ENCODE data around the gene OR2C3. TPM values are rescaled to one million over a fixed set of nuclear protein-coding genes. Genes with fewer than 3 reads are reported as not detected.

The OR2C3 gene
- total and polyA plus RNA-seq, 2 of the 8 experiments (the other 6 are each of a cell fraction or from before 2014, with no cell fraction given): not detected

DNA sequence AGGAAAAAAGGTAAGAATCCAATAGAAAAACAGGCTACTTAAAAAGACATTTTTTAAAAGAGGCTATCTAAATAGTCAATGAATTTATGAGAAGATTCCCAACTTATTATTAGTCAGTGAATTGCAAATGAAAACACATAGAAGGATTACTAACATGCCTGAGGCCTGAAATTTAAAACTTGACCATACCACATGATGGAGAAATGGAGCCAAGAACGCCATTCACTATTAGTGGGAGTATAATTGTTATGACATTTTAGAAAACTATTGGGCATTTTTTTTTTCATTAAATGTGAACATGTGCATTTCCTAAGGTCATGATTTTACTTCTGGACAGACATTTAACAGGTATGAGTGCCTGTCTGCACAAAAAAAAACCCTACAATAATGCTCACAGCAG lies 53.5 kb downstream of the OR2C3 start:
- Histone ChIP-seq H3K14ac (ENCODE audit: insufficient read length) (no peak overlapping the region), H3K9ac (replicated peaks in 1 of 4; ENCODE audit: extremely low read depth in 1 of 4, low read depth in 3 of 4, low read length in 3 of 4) (no peak overlapping the region), H2BK20ac (ENCODE audit: low read length) (no peak overlapping the region), H4K91ac (replicated peaks; ENCODE audit: insufficient read length, low read length) (no peak overlapping the region), H3K4me2 (ENCODE audit: insufficient read depth in 1 of 2, low read depth in 2 of 2, low read length in 2 of 2) (no peak overlapping the region), H3K4me3 (ENCODE audit: extremely low read depth in 1 of 4, insufficient read depth in 2 of 4, low read depth in 3 of 4, low read length in 4 of 4) (no peak overlapping the region), H2BK120ac (replicated peaks; ENCODE audit: low read depth, low read length) (no peak overlapping the region), H3K4ac (replicated peaks; ENCODE audit: insufficient read length, low read depth, low read length) (no peak overlapping the region), H2AK5ac (ENCODE audit: low read depth, low read length) (no peak overlapping the region), H3K4me1 (replicated peaks in 1 of 4; ENCODE audit: control insufficient read depth in 3 of 4, insufficient read depth in 4 of 4, low read length in 3 of 4) (no peaks in the 10 kb centered on the region), H2BK5ac (ENCODE audit: low read depth, low read length) (no peak overlapping the region), H4K20me1 (replicated peaks in 1 of 2; ENCODE audit: control insufficient read depth in 1 of 2, insufficient read depth in 2 of 2, low read length in 2 of 2) (no peaks in the 10 kb centered on the region), H3K79me1 (ENCODE audit: low read depth, low read length) (no peaks in the 10 kb centered on the region), H3K27ac (ENCODE audit: low read depth, low read length) (no peak overlapping the region), H2BK15ac (ENCODE audit: low read length) (no peak overlapping the region), H3K79me2 (ENCODE audit: control insufficient read depth in 1 of 2, insufficient read depth in 2 of 2, low read length in 2 of 2) (no peaks in the 10 kb centered on the region), H3K18ac (ENCODE audit: extremely low read depth, low read length) (no peak overlapping the region), H3K56ac (replicated peaks; ENCODE audit: insufficient read length, low read depth, low read length) (no peak overlapping the region), H3K9me3 (ENCODE audit: insufficient read depth in 2 of 2, low read depth in 1 of 2, low read length in 1 of 2) (no peaks in the 10 kb centered on the region), H3K23me2 (ENCODE audit: low read depth, low read length) (no peaks in the 10 kb centered on the region; the same call in 1 of the 2 replicates), H2BK12ac (ENCODE audit: low read depth, low read length) (no peak overlapping the region), H3K23ac (ENCODE audit: insufficient read length) (no peak overlapping the region), H3K36me3 (ENCODE audit: control insufficient read depth in 2 of 4, insufficient read depth in 4 of 4, low read length in 3 of 4) (no peaks in the 10 kb centered on the region), H4K5ac (ENCODE audit: insufficient read length, low read depth, low read length) (no peak overlapping the region), H3K27me3 (replicated peaks in 1 of 4; ENCODE audit: control insufficient read depth in 3 of 4, extremely low read depth in 1 of 4, insufficient read depth in 3 of 4, low read length in 3 of 4) (no peaks in the 10 kb centered on the region), H2AFZ (ENCODE audit: low read length) (no peak overlapping the region), H4K8ac (ENCODE audit: extremely low read depth, insufficient read depth, low read length) (no peak overlapping the region)
- 88% methylated on average over 1 of the region's 1 CpG; no CpG with 5 or more reads in 1 of the 2 experiments for WGBS, 2 experiments (ENCODE audit: extremely low coverage in 1 of 2, insufficient coverage in 1 of 2, insufficient read length in 1 of 2, insufficient replicate concordance in 2 of 2, low coverage in 1 of 2, low lambda C conversion rate in 2 of 2, missing lambda C conversion rate in 1 of 2)
- DNase-seq (ENCODE audit: low read depth in 1 of 2, low spot score in 2 of 2) (no peak), FAIRE-seq (no peak)
- POLR2A ChIA-PET (ENCODE audit: partially characterized antibody): no interaction called here
- CTCF ChIA-PET (ENCODE audit: partially characterized antibody): interaction anchor here (0.6 kb wide), 1 partner anchor 565 kb away, joined by 3 read pairs; no protein-coding TSS in a partner anchor
- TF ChIP-seq POLR2AphosphoS5 (IDR thresholded peaks at IDR 0.05; ENCODE audit: low read depth, low read length) (no peak), SIX5 (IDR thresholded peaks at IDR 0.05; ENCODE audit: low read depth, low read length) (no peak), RBBP5 (IDR thresholded peaks at IDR 0.05; ENCODE audit: borderline replicate concordance, low read depth, low read length) (no peak), RAD21 (IDR thresholded peaks at IDR 0.05 in 1 of 2, conservative IDR thresholded peaks at IDR 0.05 in 1 of 2; ENCODE audit: low read depth in 2 of 2, low read length in 2 of 2) (no peak), SAP30 (IDR thresholded peaks at IDR 0.05; ENCODE audit: insufficient read depth, insufficient replicate concordance, low read length) (no peak), EP300 (IDR thresholded peaks at IDR 0.05; ENCODE audit: borderline replicate concordance in 1 of 2, low read depth in 2 of 2, low read length in 2 of 2) (no peak), CBX5 (IDR thresholded peaks at IDR 0.05; ENCODE audit: low read depth, low read length) (no peak), SP1 (IDR thresholded peaks at IDR 0.05; ENCODE audit: low read depth, low read length) (no peak), GABPA (IDR thresholded peaks at IDR 0.05; ENCODE audit: borderline replicate concordance, insufficient read depth, low read length) (no peak), KDM1A (IDR thresholded peaks at IDR 0.05; ENCODE audit: borderline replicate concordance, low read length) (no peak)

All from H1 (cell line).